CD4-positive, CD25-positive, alpha-beta regulatory T cell (primary cell): Measurements from ENCODE around the gene HJURP. TPM values are rescaled to one million over a fixed set of nuclear protein-coding genes. Genes with fewer than 3 reads are reported as not detected.
A peak's percentile ranks its signal among the peaks of the same experiment; 100 is the strongest.

ENCODE experiments used
- ATAC-seq, 2 donors: fragments of 150-1000 bp; cut with Tn5 transposase; one replicate each; pipeline ENCODE4 v1.10.0; 2021; ENCODE audit warnings: low read depth in 2 of 2, moderate number of reproducible peaks in 2 of 2, moderate library complexity in 1 of 2
- DNase-seq, 3 donors: peaks; one replicate each; pipeline versions ENCODE4 v3.0.0 to v3.0.0-alpha.2; 2012 to 2022; ENCODE audit warnings: mixed read lengths in 1 of 3
- H3K27ac ChIP-seq: one replicate; pipeline ENCODE4 v1.7.0; 2013; ENCODE audit warnings: mild to moderate bottlenecking, low read length; ENCODE audit not compliant: insufficient read depth, poor library complexity, severe bottlenecking
- H3K27me3 ChIP-seq: one replicate; pipeline ENCODE4 v1.7.0; 2013; ENCODE audit warnings: low read length; ENCODE audit not compliant: control insufficient read depth, insufficient read depth
- H3K36me3 ChIP-seq: one replicate; pipeline ENCODE4 v1.7.0; 2013; ENCODE audit warnings: mild to moderate bottlenecking, low read length, moderate library complexity; ENCODE audit not compliant: control insufficient read depth, insufficient read depth
- H3K4me1 ChIP-seq: 2 replicates; pipeline ENCODE4 v1.7.0; 2013; ENCODE audit warnings: mild to moderate bottlenecking, low read length; ENCODE audit not compliant: insufficient read depth, control insufficient read depth, poor library complexity, severe bottlenecking
- H3K4me3 ChIP-seq: one replicate; pipeline ENCODE4 v1.7.0; 2013; ENCODE audit warnings: low read depth, mild to moderate bottlenecking, low read length, moderate library complexity
- H3K9me3 ChIP-seq, 2 experiments: 1 replicate in 1 of 2; 2 replicates in 1 of 2; pipeline ENCODE4 v1.7.0; 2013; ENCODE audit warnings: low read length in 2 of 2, mild to moderate bottlenecking in 1 of 2, moderate library complexity in 1 of 2; ENCODE audit not compliant: control insufficient read depth in 2 of 2
- H3K27ac Mint-ChIP-seq, 3 donors: one replicate each; pipeline ENCODE4 v1.8.0; 2020 to 2022; ENCODE audit warnings: mild to moderate bottlenecking in 3 of 3, mixed read lengths in 3 of 3, moderate library complexity in 2 of 3
- H3K27me3 Mint-ChIP-seq: one replicate; pipeline ENCODE4 v1.8.0; 2022; ENCODE audit warnings: mild to moderate bottlenecking, mixed read lengths
- H3K36me3 Mint-ChIP-seq: one replicate; pipeline ENCODE4 v1.8.0; 2020; ENCODE audit warnings: mixed read lengths
- H3K4me1 Mint-ChIP-seq, 4 donors: one replicate each; pipeline ENCODE4 v1.8.0; 2020 to 2022; ENCODE audit warnings: mixed read lengths in 4 of 4, mild to moderate bottlenecking in 1 of 4
- H3K4me3 Mint-ChIP-seq, 4 donors: one replicate each; pipeline ENCODE4 v1.8.0; 2020 to 2022; ENCODE audit warnings: mild to moderate bottlenecking in 4 of 4, mixed read lengths in 4 of 4, moderate library complexity in 3 of 4
- H3K9me3 Mint-ChIP-seq, 7 donors: one replicate each; pipeline ENCODE4 v1.8.0; 2020 to 2022; ENCODE audit warnings: mixed read lengths in 7 of 7, mild to moderate bottlenecking in 3 of 7, moderate library complexity in 2 of 7
- polyA plus RNA-seq, 4 donors: library from polyadenylated mRNA; unstranded; fragments of 300-500 nt; fragmentation: Illumina TruSeq; gene quantifications; one replicate each; pipeline ENCODE4 v1.2.3, GENCODE V29; 2021
- total RNA-seq: library from RNA; stranded (reverse); gene quantifications from one replicate; pipeline ENCODE4 v1.2.3, GENCODE V29; 2022

HJURP gene
- total and polyA plus RNA-seq, 5 donors from 2014 or later, result 0.34 to 1.8 (median 1.4) TPM

GRCh38 chr2:233840520-233840919, 13.8 kb downstream of the HJURP start:
- H3K27me3 Mint-ChIP-seq, result no peaks in the 10 kb centered on the region
- H3K4me1 ChIP-seq, result peaks cover 4% of the 10 kb centered on the region
- no peak overlapping the region for H3K4me3 Mint-ChIP-seq

GRCh38 chr2:233839447-233839820, 14.9 kb downstream of the HJURP start:
- Mint-ChIP-seq H3K27ac (peak overlapping the region in 2 of 3 donors; percentile 29 to 75), H3K4me3 (no peak overlapping the region), H3K36me3 (no peaks in the 10 kb centered on the region), H3K9me3 (no peaks in the 10 kb centered on the region), H3K4me1 (peaks cover 0 to 30% (median 6%) of the 10 kb centered on the region in 4 donors), H3K27me3 (no peaks in the 10 kb centered on the region)
- H3K4me3 ChIP-seq, result no peak overlapping the region
- DNase-seq (no peak), ATAC-seq (no peak)
- H3K9me3 ChIP-seq, result no peaks in the 10 kb centered on the region
- no peak overlapping the region for H3K27ac ChIP-seq
- H3K4me1 ChIP-seq, result peaks cover 4% of the 10 kb centered on the region
- peaks cover 2% of the 10 kb centered on the region for H3K36me3 ChIP-seq
- H3K27me3 ChIP-seq, result no peaks in the 10 kb centered on the region

More at GRCh38 chr2:233840520-233840919, 13.8 kb downstream of the HJURP start:
- H3K4me1 Mint-ChIP-seq, result peaks cover 0 to 34% (median 6%) of the 10 kb centered on the region in 4 donors
- H3K4me3 ChIP-seq, result no peak overlapping the region
- H3K27ac ChIP-seq, result no peak overlapping the region
- peak overlapping the region in 1 of 3 donors; percentile 2 for H3K27ac Mint-ChIP-seq
- H3K9me3 Mint-ChIP-seq, result no peaks in the 10 kb centered on the region
- ATAC-seq (no peak), DNase-seq (no peak)
- peaks cover 2% of the 10 kb centered on the region for H3K36me3 ChIP-seq
- no peaks in the 10 kb centered on the region for H3K9me3 ChIP-seq
- H3K36me3 Mint-ChIP-seq, result no peaks in the 10 kb centered on the region
- no peaks in the 10 kb centered on the region for H3K27me3 ChIP-seq

- Histone ChIP-seq H3K27me3 (no peaks in the 10 kb centered on the region), H3K36me3 (peaks cover 2% of the 10 kb centered on the region), H3K4me3 (no peak overlapping the region), H3K4me1 (peaks cover 4% of the 10 kb centered on the region), H3K27ac (no peak overlapping the region), H3K9me3 (no peaks in the 10 kb centered on the region)
- DNase-seq (no peak), ATAC-seq (no peak)
- no peaks in the 10 kb centered on the region for H3K27me3 Mint-ChIP-seq
- H3K36me3 Mint-ChIP-seq, result no peaks in the 10 kb centered on the region
- no peak overlapping the region for H3K4me3 Mint-ChIP-seq
- peaks cover 0 to 30% (median 6%) of the 10 kb centered on the region in 4 donors for H3K4me1 Mint-ChIP-seq
- H3K9me3 Mint-ChIP-seq, result no peaks in the 10 kb centered on the region
- H3K27ac Mint-ChIP-seq, result peak overlapping the region; percentile 29 to 86 (median 75)
Measured at GRCh38 chr2:233838726-233839446, 15.4 kb downstream of the HJURP start.

- DNase-seq (no peak), ATAC-seq (no peak)
- H3K9me3 Mint-ChIP-seq, result no peaks in the 10 kb centered on the region
- Histone ChIP-seq H3K27ac (no peak overlapping the region), H3K9me3 (no peaks in the 10 kb centered on the region), H3K36me3 (peaks cover 2% of the 10 kb centered on the region), H3K27me3 (no peaks in the 10 kb centered on the region), H3K4me3 (no peak overlapping the region), H3K4me1 (peaks cover 4% of the 10 kb centered on the region)
- no peaks in the 10 kb centered on the region for H3K27me3 Mint-ChIP-seq
- H3K27ac Mint-ChIP-seq, result peak overlapping the region in 2 of 3 donors; percentile 7 to 86
- no peaks in the 10 kb centered on the region for H3K36me3 Mint-ChIP-seq
- no peak overlapping the region for H3K4me3 Mint-ChIP-seq
- peaks cover 0 to 30% (median 4%) of the 10 kb centered on the region in 4 donors for H3K4me1 Mint-ChIP-seq
Measured at GRCh38 chr2:233838251-233838650, 16.1 kb downstream of the HJURP start.

GRCh38 chr2:233837694-233838229, 16.6 kb downstream of the HJURP start:
- Histone ChIP-seq H3K4me1 (peaks cover 4% of the 10 kb centered on the region), H3K27me3 (no peaks in the 10 kb centered on the region), H3K4me3 (no peak overlapping the region), H3K27ac (no peak overlapping the region), H3K9me3 (no peaks in the 10 kb centered on the region), H3K36me3 (peaks cover 2% of the 10 kb centered on the region)
- H3K4me3 Mint-ChIP-seq, result no peak overlapping the region
- no peaks in the 10 kb centered on the region for H3K9me3 Mint-ChIP-seq
- peaks cover 0 to 30% (median 4%) of the 10 kb centered on the region in 4 donors for H3K4me1 Mint-ChIP-seq
- DNase-seq (no peak), ATAC-seq (no peak)
- peak overlapping the region in 1 of 3 donors; percentile 86 for H3K27ac Mint-ChIP-seq
- H3K36me3 Mint-ChIP-seq, result no peaks in the 10 kb centered on the region
- H3K27me3 Mint-ChIP-seq, result no peaks in the 10 kb centered on the region

GRCh38 chr2:233836359-233836758, 18.0 kb downstream of the HJURP start:
- H3K36me3 Mint-ChIP-seq, result no peaks in the 10 kb centered on the region
- H3K27ac Mint-ChIP-seq, result no peak overlapping the region
- DNase-seq (no peak), ATAC-seq (no peak)
- H3K36me3 ChIP-seq, result peaks cover 2% of the 10 kb centered on the region
- H3K27ac ChIP-seq, result no peak overlapping the region
- no peaks in the 10 kb centered on the region for H3K27me3 ChIP-seq
- H3K4me3 Mint-ChIP-seq, result no peak overlapping the region
- no peaks in the 10 kb centered on the region for H3K9me3 ChIP-seq
- H3K9me3 Mint-ChIP-seq, result no peaks in the 10 kb centered on the region
- peaks cover 0 to 24% (median 4%) of the 10 kb centered on the region in 4 donors for H3K4me1 Mint-ChIP-seq
- peaks cover 4% of the 10 kb centered on the region for H3K4me1 ChIP-seq
- H3K4me3 ChIP-seq, result no peak overlapping the region
- no peaks in the 10 kb centered on the region for H3K27me3 Mint-ChIP-seq

GRCh38 chr2:233835230-233836186, 18.8 kb downstream of the HJURP start:
- H3K4me1 ChIP-seq, result peaks cover 4% of the 10 kb centered on the region
- Mint-ChIP-seq H3K4me3 (no peak overlapping the region), H3K36me3 (no peaks in the 10 kb centered on the region), H3K27me3 (no peaks in the 10 kb centered on the region), H3K4me1 (peaks cover 0 to 20% (median 4%) of the 10 kb centered on the region in 4 donors), H3K27ac (peak overlapping the region in 1 of 3 donors; percentile 48), H3K9me3 (no peaks in the 10 kb centered on the region)
- no peak for DNase-seq
- H3K9me3 ChIP-seq, result no peaks in the 10 kb centered on the region
- no peaks in the 10 kb centered on the region for H3K27me3 ChIP-seq
- no peak for ATAC-seq
- no peak overlapping the region for H3K4me3 ChIP-seq
- H3K27ac ChIP-seq, result no peak overlapping the region
- no peaks in the 10 kb centered on the region for H3K36me3 ChIP-seq
